HCT116 (cell line): ENCODE data around the gene SIX5.

Experiments used
- CTCF ChIP-seq, 3 experiments: fragments of 200-600 bp in 1 of 3; sonication (generic) in 1 of 3; IDR thresholded peaks in 2 of 3; conservative IDR thresholded peaks in 1 of 3; 2 replicates each; pipeline ENCODE4 v1.5.1; 2012 to 2017; ENCODE audit warnings: low read depth in 2 of 3, low read length in 2 of 3, antibody characterized with exemption in 1 of 3, borderline replicate concordance in 1 of 3, control low read depth in 1 of 3, mild to moderate bottlenecking in 1 of 3, mixed read lengths in 1 of 3, mixed run types in 1 of 3, moderate library complexity in 1 of 3; ENCODE audit not compliant: insufficient read depth in 1 of 3
- ELF1 ChIP-seq: IDR thresholded peaks from 2 replicates; pipeline ENCODE4 v1.6.1; 2012; ENCODE audit warnings: low read depth, borderline replicate concordance
- EZH2 ChIP-seq: fragments of 200-600 bp; sonication (generic); IDR thresholded peaks from 2 replicates; pipeline ENCODE4 v1.6.1; 2017; ENCODE audit warnings: antibody characterized with exemption, mixed run types
- EZH2phosphoT487 ChIP-seq: fragments of 200-600 bp; IDR thresholded peaks from 2 replicates; pipeline ENCODE4 v1.6.1; 2018; ENCODE audit warnings: antibody characterized with exemption, borderline replicate concordance
- POLR2AphosphoS5 ChIP-seq: IDR thresholded peaks from 2 replicates; pipeline ENCODE4 v1.6.1; 2011; ENCODE audit warnings: mild to moderate bottlenecking, low read depth, low read length, moderate library complexity
- YY1 ChIP-seq: IDR thresholded peaks from 2 replicates; pipeline ENCODE4 v1.6.1; 2011; ENCODE audit warnings: low read length, low read depth, moderate library complexity, mild to moderate bottlenecking; ENCODE audit not compliant: insufficient replicate concordance; ENCODE audit errors: extremely low read depth
- ZFX ChIP-seq: fragments of 450-650 bp; IDR thresholded peaks from 2 replicates; pipeline ENCODE4 v1.6.1; 2017

GRCh38 chr19:45805719-45806118, 36.7 kb upstream of the SIX5 start:
- TF ChIP-seq YY1, result no peak
- TF ChIP-seq EZH2, result no peak
- no peak for TF ChIP-seq EZH2phosphoT487
- TF ChIP-seq ELF1, result no peak
- no peak for TF ChIP-seq POLR2AphosphoS5
- no peak for TF ChIP-seq CTCF (IDR thresholded peaks at IDR 0.05 in 2 of 3, conservative IDR thresholded peaks at IDR 0.05 in 1 of 3; ENCODE audit: borderline replicate concordance in 1 of 3, insufficient read depth in 1 of 3, low read depth in 2 of 3, low read length in 2 of 3)
- no peak for TF ChIP-seq ZFX
